HG03095 (cell line): ENCODE data around the gene LRMDA.

ENCODE experiments used
- ATAC-seq: cut with Tn5 transposase; IDR thresholded peaks from one replicate; pipeline ENCODE4 v1.9.1; 2021; ENCODE audit warnings: moderate library complexity; ENCODE audit not compliant: unreplicated experiment

LRMDA gene

GRCh38 chr10:75962395-75963061 is 531.1 kb downstream of the LRMDA start:
- no peak for ATAC-seq

- ATAC-seq, result no peak
These were observed 536.1 kb downstream of the LRMDA start for GRCh38 chr10:75967491-75967890.

- no peak for ATAC-seq
These were observed 537.6 kb downstream of the LRMDA start for GRCh38 chr10:75969031-75969430.

- no peak for ATAC-seq
These were observed 540.2 kb downstream of the LRMDA start for GRCh38 chr10:75971402-75972211.

DNA sequence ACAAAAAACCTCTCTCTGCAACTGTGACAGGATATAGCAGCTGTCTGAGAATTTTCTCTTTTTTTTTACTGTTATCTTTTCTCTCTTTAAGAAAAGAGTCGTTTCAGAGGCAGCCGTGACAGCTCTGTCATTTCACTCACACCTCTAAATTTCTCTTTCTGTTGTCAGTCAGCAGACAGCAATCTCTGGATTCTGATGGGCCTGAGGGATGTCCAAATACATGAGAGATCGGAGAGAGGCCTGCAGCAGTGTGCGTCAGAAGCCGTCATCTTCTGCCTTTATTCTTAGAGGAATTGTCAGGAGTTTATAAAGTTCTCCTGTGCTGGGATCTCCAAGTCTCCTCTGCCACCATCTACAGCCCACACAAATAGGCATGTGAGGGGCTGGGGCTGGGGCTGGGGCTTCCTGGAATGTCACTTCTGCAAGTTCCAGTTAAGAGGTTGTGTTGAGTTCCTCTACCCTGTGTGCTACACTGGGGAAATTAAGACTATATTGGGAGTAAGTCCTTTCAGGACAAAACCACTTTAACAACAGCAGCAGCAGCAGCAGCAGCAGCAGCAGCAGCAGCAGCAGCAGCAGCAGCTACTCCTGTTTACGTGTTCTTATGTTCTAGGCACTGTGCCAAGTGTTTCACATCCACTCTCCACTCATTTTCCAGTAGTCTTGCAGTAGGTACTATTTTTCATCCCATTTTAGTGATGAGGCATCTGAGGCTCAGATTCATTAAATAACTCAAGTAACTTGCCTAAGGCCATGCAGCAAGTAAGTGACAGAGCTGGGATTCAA is 541.3 kb downstream of the LRMDA start:
- ATAC-seq, result no peak

DNA sequence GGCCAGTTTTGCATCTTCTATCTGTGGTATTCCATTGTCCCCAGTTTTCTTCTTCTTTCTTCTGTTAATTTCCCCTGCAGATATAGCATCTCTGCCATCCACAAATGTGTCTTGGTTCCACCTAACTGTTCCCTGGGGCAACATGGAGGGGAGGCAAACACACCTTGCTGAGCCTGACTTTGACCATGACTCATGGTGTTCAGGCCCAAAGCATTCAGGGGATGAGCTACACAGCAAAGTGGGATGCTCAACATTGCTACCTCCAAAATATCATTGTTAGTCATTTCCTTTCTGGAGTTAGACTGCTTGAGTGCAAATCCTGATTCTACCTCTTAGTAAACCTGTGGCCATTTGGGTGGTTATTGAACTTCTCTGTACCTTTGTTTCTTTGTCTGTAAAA is 542.7 kb downstream of the LRMDA start:
- ATAC-seq, result no peak

- no peak for ATAC-seq
These were observed 545.3 kb downstream of the LRMDA start for GRCh38 chr10:75976681-75977080.

- no peak for ATAC-seq
These were observed 545.7 kb downstream of the LRMDA start for GRCh38 chr10:75977139-75977538.

- no peak for ATAC-seq
These were observed 546.8 kb downstream of the LRMDA start for GRCh38 chr10:75978213-75978612.

DNA sequence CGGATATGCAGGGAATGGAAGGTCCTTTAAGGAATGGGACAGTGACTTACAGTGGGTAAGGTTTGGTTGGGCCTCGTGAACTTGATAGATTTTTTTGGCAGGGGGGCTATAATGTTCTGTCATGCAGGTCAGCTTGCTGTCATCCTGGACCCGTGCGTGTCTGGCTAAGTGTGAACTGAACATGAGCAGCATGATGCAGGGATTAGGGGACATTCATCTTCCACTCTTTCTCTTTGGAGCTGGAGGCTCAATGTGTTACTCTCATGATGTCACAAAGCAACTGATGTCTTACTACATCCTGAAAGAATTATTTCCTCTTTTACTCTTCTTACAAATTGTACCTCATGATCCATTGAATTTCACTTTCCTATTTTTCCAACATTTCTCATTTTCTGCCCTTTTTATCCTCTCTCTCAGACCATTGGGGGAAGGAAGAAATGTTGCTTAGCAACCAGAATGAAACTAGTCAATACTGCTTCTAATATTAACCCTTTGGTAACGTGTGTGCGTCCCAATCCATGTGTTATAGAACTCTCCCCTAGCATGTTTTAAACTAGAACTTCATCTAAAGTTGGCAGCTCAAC is 549.1 kb downstream of the LRMDA start:
- ATAC-seq, result no peak

DNA sequence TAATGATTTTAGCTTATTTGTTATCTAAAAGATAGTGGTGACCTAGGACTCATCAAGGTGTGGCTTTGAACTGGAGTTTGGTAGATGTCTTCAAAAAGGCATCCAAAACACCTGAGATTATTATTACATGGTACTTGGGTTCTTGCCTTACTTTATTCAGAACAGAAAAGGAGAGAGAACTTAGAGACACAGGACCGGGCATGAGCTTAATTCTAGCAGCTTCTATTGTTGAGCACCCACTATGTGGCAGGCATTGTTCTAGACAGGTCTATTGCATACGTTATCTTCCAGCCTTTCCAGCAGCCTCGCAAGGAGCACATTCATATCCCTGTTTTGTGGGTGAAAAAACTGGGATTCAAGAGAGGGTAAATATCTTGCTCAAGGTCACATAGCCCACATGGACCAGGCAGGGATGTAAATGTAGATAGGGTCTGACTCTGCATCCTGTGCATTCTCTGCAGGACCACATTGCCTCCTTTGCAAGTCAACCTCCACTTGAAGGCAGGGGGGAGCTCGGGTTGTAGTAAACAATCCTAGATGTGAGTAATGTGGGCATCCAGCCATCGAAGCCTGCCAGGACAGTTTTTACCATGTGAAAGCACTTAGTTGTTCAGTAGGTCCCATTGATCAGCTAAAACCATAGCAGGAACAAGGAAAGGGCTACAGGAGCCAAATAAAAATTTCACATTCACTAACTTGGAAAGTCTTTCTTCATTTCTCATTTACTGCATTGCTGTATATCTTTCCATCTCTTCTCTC is 551.4 kb downstream of the LRMDA start:
- no peak for ATAC-seq

- no peak for ATAC-seq
These were observed 552.6 kb downstream of the LRMDA start for GRCh38 chr10:75984067-75984466.

GRCh38 chr10:75987616-75988015 is 556.2 kb downstream of the LRMDA start:
- ATAC-seq, result no peak

DNA sequence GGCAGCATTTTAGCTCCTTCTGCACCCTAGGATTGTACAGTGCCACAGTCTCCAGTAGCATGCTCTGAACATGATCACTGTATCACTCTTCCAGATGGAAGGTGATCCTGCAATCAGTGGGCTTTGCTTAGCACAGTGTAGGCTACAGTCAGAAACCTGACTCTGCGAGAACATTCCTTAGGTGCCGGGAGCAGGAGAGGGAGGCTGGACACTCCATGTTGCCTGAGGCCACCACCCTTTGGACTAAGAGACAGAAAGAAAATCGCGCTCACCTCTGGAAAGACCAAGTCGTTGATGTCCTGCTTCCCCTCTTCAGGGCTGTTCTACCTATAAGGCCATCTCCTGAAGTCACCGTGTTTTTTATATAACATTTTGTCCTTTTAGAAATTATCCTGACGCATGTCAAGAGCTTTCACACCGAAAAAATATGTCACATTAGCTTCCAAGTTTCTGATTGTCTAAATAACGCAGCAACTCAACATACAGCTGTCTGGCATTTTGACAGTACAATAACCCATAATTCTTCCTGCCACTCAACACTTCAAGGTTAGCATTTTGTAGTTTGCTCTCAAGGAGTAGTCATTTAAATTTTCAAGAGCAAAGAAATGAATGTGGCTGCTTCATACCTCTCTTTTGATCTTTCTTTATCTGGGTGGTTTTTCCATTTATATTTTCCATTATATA is 563.1 kb downstream of the LRMDA start:
- no peak for ATAC-seq

DNA sequence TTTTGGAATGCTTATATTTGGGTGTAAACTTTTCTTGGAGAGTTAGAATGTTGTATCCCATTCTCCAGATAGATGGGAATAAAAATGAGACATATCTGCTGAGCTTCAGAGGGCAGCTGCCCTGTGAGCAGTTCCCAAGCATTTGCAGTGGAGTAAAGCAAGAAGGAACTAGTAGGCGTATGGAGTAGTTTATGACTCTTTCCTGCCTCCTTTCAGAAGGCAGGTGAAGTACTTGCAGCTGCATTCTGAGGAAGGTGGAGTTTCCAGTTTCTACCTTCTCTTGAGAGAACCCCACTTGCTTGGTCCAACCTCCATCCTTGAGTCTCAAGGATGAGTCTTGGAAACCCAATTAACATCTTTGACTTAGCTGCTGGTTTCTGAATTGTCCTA is 563.6 kb downstream of the LRMDA start:
- ATAC-seq, result no peak

DNA sequence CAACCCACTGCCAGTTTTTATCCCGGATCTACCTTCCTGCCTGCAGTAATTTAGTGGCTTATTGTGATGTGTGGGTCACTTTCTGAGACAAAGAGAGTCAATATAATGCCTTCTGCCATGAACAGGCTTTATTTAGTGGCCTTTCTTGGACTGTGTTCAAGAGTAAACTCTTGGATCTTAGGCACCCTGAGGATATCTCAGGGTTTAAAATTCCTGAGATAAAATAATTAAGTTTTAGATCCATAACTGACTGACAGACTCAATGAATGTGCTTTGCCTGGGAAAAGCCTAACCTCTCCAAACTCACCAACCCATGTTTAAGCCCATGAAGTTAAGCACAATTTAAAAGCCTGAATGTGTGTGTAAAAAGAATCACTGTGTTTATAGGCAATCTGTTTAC is 564.3 kb downstream of the LRMDA start:
- ATAC-seq, result no peak

GRCh38 chr10:75999001-75999400 is 567.6 kb downstream of the LRMDA start:
- no peak for ATAC-seq

DNA sequence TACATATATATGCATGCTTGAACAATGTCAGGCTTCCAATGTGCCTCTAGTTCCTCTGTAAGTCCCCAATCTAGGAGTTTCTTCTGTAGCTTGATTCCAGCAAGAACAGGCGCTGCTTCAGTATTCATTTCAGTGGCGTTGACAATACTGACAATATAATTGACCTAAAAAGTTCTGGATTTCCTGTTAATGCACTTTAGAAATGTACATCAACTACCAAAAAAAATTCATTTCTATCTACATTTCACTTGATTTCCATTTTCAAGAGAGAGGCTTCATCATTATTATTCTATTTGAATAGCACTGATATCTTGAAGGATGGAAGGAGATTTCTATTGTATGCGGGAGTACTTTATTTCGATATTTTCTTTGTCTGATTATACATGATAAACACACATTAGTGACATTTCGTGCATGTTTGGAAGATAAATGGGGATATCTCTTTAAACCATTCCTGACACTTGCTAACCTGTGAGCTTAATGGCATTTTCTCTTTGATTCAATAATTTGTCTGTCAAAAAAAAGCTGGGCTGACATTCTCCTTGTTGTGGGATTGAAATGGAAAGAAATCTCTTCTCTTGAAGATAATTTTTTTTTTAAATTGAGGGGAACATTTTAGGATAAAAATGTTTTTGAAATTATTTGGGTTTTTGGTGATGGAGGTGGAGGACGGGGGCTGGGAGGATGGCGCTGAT is 568.2 kb downstream of the LRMDA start:
- ATAC-seq, result no peak

DNA sequence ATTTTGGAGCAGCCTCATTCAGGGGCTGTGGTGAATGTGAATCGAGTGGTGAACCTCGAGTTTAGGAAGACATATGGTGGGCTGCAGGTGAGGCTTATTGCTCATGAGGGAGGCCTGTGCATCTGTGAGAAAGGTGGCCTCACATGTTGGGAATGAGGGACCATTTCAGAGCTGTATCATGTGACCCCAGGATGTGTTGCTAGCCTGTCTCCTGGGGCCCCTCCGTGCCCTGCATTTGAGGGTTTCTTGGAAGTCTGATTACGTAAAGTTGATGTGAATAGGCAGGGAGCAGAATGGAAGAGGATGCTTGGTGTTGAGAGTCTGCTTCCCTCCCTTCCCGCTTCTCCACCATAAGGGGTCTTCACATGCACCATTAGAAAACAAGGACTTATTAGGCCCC is 569.1 kb downstream of the LRMDA start:
- no peak for ATAC-seq

DNA sequence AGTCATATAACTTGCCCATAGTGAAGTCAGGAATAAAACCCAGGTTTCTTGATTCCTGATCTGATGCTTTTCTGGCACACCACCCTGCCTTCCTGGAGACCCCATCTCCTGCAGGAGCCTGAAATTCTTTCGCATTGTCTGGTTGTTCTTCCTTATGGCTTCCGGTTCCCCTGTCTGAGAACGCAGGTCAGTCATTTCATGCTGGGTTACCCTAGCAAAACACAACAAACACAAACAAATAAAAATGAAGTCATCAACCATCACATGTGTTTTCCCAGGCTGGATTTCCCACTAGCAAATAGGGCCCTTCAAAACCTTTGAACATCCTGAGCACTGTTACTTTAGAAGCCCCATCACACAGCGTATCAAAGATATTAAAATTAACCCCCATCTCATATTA is 569.6 kb downstream of the LRMDA start:
- no peak for ATAC-seq
